A673 (cell line): ENCODE measurements around the gene CRTAP. TPM values are rescaled to one million over a fixed set of nuclear protein-coding genes. Genes with fewer than 3 reads are reported as not detected.
A peak's percentile ranks its signal among the peaks of the same experiment; 100 is the strongest.
"Not testable (repeated sequence)": the region's sequence is repeated elsewhere in the genome, so short reads cannot be mapped to it uniquely, and the experiment has no call there.

Source experiments
- Bru-seq: library from RNA; stranded (reverse); fragments of 400-500 nt; gene quantifications from one replicate; lab custom pipeline; 2021; lab: Mats Ljungman, UMichigan
- BruChase-seq, 2 experiments: library from RNA; stranded (reverse); fragments of 400-500 nt; gene quantifications; one replicate each; lab custom pipeline; 2021; lab: Mats Ljungman, UMichigan
- BruUV-seq: library from RNA; stranded (reverse); fragments of 400-500 nt; replicated peaks from 2 replicates; lab custom pipeline; 2021; lab: Mats Ljungman, UMichigan
- CTCF ChIA-PET: fragments of 300-600 bp; sonication (Branson Sonifier 250); formaldehyde crosslinking; loops from one replicate; lab custom pipeline; 2022; ENCODE audit warnings: antibody characterized with exemption; lab: Charles Lee
- POLR2A ChIA-PET: fragments of 300-600 bp; sonication (Branson Sonifier 250); formaldehyde crosslinking; loops from one replicate; lab custom pipeline; 2022; ENCODE audit warnings: antibody characterized with exemption; ENCODE audit not compliant: low non-redundant PET; lab: Charles Lee
- DNase-seq: peaks from one replicate; pipeline ENCODE4 v3.0.0-alpha.2; 2015; ENCODE audit warnings: low spot score
- H3K27ac ChIP-seq: fragments of 200-600 bp; sonication (generic); 2 replicates; pipeline ENCODE4 v1.5.1; 2016; ENCODE audit warnings: mixed run types, low read depth, mild to moderate bottlenecking, mixed read lengths, antibody characterized with exemption, low read length; ENCODE audit not compliant: poor library complexity, severe bottlenecking
- H3K27me3 ChIP-seq: fragments of 200-600 bp; sonication (generic); replicated peaks from 2 replicates; pipeline ENCODE4 v1.6.1; 2017; ENCODE audit warnings: mixed run types, low read depth, mild to moderate bottlenecking, mixed read lengths, antibody characterized with exemption, low read length; ENCODE audit not compliant: insufficient read depth, poor library complexity
- H3K36me3 ChIP-seq: fragments of 200-600 bp; sonication (generic); 2 replicates; pipeline ENCODE4 v1.6.1; 2016; ENCODE audit warnings: mixed run types, mild to moderate bottlenecking, mixed read lengths, antibody characterized with exemption, low read length; ENCODE audit not compliant: insufficient read depth, poor library complexity, severe bottlenecking
- H3K4me1 ChIP-seq: fragments of 200-600 bp; sonication (generic); 2 replicates; pipeline ENCODE4 v1.6.1; 2017; ENCODE audit warnings: mixed run types, mild to moderate bottlenecking, mixed read lengths, antibody characterized with exemption, low read length; ENCODE audit not compliant: insufficient read depth, poor library complexity, severe bottlenecking
- H3K4me3 ChIP-seq: fragments of 200-600 bp; sonication (generic); 2 replicates; pipeline ENCODE4 v1.5.1; 2016; ENCODE audit warnings: low read depth, mixed run types, mild to moderate bottlenecking, mixed read lengths, low read length; ENCODE audit not compliant: poor library complexity, severe bottlenecking
- H3K9me3 ChIP-seq: fragments of 200-600 bp; sonication (generic); 2 replicates; pipeline ENCODE4 v1.6.1; 2016; ENCODE audit warnings: mixed run types, low read depth, mild to moderate bottlenecking, mixed read lengths, antibody characterized with exemption, low read length; ENCODE audit not compliant: poor library complexity, severe bottlenecking
- CTCF ChIP-seq: fragments of 300-800, 200-600 bp; sonication (generic); conservative IDR thresholded peaks from 2 replicates; pipeline ENCODE4 v1.5.1; 2017; ENCODE audit warnings: low read depth, mild to moderate bottlenecking, antibody characterized with exemption, low read length, moderate library complexity, mixed read lengths
- EZH2 ChIP-seq: fragments of 200-600 bp; sonication (generic); IDR thresholded peaks from 2 replicates; pipeline ENCODE4 v1.6.1; 2017; ENCODE audit warnings: borderline replicate concordance, low read depth, mild to moderate bottlenecking, mixed read lengths, antibody characterized with exemption, low read length; ENCODE audit not compliant: poor library complexity, severe bottlenecking
- intact Hi-C: fragments of 100-400 bp; cut with micrococcal nuclease; formaldehyde crosslinking; loops from one replicate; pipeline ENCODE4 v1.10.0; 2022; ENCODE audit not compliant: unreplicated experiment
- long read RNA-seq: library from polyadenylated mRNA; stranded (forward); transcript quantifications from one replicate; pipeline ENCODE4 v2.0.0, GENCODE V29; 2022
- total RNA-seq: library from RNA; stranded (reverse); gene quantifications from 2 replicates; pipeline ENCODE4 v1.2.3, GENCODE V29; 2021

CRTAP gene
- total RNA-seq (114 and 119 TPM in 2 replicates), Bru-seq, nascent RNA (percentile 80 among the genes with signal in this experiment), BruChase-seq, experiment 1, labeled RNA remaining after a 2-hour chase (percentile 82 among the genes with signal in this experiment), BruChase-seq, experiment 2, labeled RNA remaining after a 6-hour chase (percentile 86 among the genes with signal in this experiment)
- long read RNA-seq, full-length matches to known transcripts: 115 of 205 reads
- long read RNA-seq, partial matches to known transcripts: 60 of 205 reads
- long read RNA-seq, other reads (novel, unspliced or antisense): 30 of 205 reads

DNA sequence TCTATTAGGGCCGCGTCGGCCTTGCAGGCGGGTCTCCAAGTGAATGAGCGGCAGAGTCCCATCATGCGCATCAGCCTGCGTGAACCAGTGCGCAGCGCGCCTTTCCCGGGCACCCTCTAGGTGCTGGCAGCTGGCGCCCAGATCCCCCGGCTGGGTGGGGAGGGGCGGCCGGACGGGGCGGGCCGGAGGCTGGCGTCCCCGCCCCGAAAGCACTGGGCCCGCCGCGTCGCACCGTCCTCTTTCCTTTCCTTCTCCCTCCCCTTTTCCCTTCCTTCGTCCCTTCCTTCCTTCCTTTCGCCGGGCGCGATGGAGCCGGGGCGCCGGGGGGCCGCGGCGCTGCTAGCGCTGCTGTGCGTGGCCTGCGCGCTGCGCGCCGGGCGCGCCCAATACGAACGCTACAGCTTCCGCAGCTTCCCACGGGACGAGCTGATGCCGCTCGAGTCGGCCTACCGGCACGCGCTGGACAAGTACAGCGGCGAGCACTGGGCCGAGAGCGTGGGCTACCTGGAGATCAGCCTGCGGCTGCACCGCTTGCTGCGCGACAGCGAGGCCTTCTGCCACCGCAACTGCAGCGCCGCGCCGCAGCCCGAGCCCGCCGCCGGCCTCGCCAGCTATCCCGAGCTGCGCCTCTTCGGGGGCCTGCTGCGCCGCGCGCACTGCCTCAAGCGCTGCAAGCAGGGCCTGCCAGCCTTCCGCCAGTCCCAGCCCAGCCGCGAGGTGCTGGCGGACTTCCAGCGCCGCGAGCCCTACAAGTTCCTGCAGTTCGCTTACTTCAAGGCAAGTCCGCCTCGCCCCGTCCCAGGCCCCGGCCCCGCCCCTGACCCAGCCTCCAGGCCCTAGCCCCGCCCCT lies at the start of gene CRTAP:
CRTAP (plus strand) TSS at position 243 of the 850 bp plus-strand sequence; CDS start at position 307, 64 bp downstream.
- Histone ChIP-seq H3K9me3 (no peaks in the 10 kb centered on the region), H3K27me3 (no peaks in the 10 kb centered on the region), H3K27ac (peak within 1 kb of the TSS; percentile 92), H3K4me3 (peak within 1 kb of the TSS; percentile 72), H3K4me1 (peaks cover 3% of the 10 kb centered on the region), H3K36me3 (no peaks in the 10 kb centered on the region)
- POLR2A ChIA-PET: no interaction called here
- intact Hi-C loops: no loop called here
- peak; percentile 96 for DNase-seq
- no TSS peak for BruUV-seq
- TF ChIP-seq EZH2 (no peak), CTCF (no peak)
- CTCF ChIA-PET: interaction anchor here (0.9 kb wide), 1 partner anchor 167 kb away, joined by 3 read pairs; no protein-coding TSS in a partner anchor

- ChIA-PET CTCF (no interaction called here), POLR2A (no interaction called here)
- H3K4me3 ChIP-seq: no peak overlapping the region
- BruUV-seq: no TSS peak
- H3K27ac ChIP-seq: no peak overlapping the region
- no peaks in the 10 kb centered on the region for H3K36me3 ChIP-seq
- no peak for TF ChIP-seq CTCF
- TF ChIP-seq EZH2: no peak
- no peaks in the 10 kb centered on the region for H3K4me1 ChIP-seq
- no peak for DNase-seq
- intact Hi-C loops: no loop called here
- H3K27me3 ChIP-seq: no peaks in the 10 kb centered on the region
- H3K9me3 ChIP-seq: no peaks in the 10 kb centered on the region
These were observed 48.9 kb upstream of the CRTAP start for GRCh38 chr3:33064929-33065328.

GRCh38 chr3:33067484-33067883 lies 46.3 kb upstream of the CRTAP start:
- H3K9me3 ChIP-seq: no peaks in the 10 kb centered on the region
- POLR2A ChIA-PET: no interaction called here
- no peak for DNase-seq
- TF ChIP-seq EZH2 (no peak), CTCF (no peak)
- H3K36me3 ChIP-seq: no peaks in the 10 kb centered on the region
- CTCF ChIA-PET: no interaction called here
- BruUV-seq: no TSS peak
- H3K4me1 ChIP-seq: no peaks in the 10 kb centered on the region
- intact Hi-C loops: no loop called here
- no peak overlapping the region for H3K27ac ChIP-seq
- H3K27me3 ChIP-seq: no peaks in the 10 kb centered on the region
- H3K4me3 ChIP-seq: no peak overlapping the region

GRCh38 chr3:33069862-33070261 lies 44.0 kb upstream of the CRTAP start:
- DNase-seq: peak; percentile 19
- H3K4me1 ChIP-seq, CTCF ChIA-PET, H3K4me3 ChIP-seq, H3K9me3 ChIP-seq, H3K27me3 ChIP-seq, POLR2A ChIA-PET, H3K36me3 ChIP-seq, BruUV-seq: not testable (repeated sequence)
- H3K27ac ChIP-seq: peak overlapping the region; percentile 6
- intact Hi-C loops: loop anchor here (5.0 kb wide), 1 partner anchor 338 kb away; no protein-coding TSS in a partner anchor
